Subcutaneous adipose tissue (tissue), 4 donors: ENCODE data around the gene GLYATL3. TPM values are rescaled to one million over a fixed set of nuclear protein-coding genes. Genes with fewer than 3 reads are reported as not detected.

ENCODE experiments used
- total RNA-seq, 4 donors: library from RNA; depleted of rRNA; stranded (reverse); fragments of >200 nt; gene quantifications; one replicate each; pipeline ENCODE4 v1.1.0, GENCODE V29; 2016
- TF ChIP-seq, protein P1 (sequence below): fragments of 450-650 bp; IDR thresholded peaks from one replicate; pipeline ENCODE4 v1.5.1; 2016; ENCODE audit warnings: low read depth, mild to moderate bottlenecking, control low read depth, antibody characterized with exemption, moderate library complexity

The GLYATL3 gene
- total RNA-seq, 4 donors from 2014 or later = not detected

DNA sequence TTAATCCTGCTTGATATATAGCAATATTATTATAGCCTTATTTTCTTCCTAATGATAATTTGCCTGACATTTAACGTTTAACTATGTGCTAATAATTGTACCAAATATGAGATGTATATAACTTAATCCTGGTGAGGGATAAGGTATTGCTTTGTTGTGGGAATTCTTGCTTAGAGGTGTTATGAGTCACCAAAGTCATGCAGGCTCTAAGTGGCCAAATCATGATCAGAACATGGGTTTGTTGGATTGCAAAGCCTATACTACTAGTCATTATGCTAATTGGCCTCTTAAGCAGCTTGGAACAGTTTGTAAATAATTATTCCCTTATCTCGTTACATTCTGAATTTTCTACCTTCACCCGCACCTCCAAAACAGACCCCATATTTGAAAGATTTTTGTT, 28.8 kb downstream of the GLYATL3 start:
- TF ChIP-seq, protein P1, sequence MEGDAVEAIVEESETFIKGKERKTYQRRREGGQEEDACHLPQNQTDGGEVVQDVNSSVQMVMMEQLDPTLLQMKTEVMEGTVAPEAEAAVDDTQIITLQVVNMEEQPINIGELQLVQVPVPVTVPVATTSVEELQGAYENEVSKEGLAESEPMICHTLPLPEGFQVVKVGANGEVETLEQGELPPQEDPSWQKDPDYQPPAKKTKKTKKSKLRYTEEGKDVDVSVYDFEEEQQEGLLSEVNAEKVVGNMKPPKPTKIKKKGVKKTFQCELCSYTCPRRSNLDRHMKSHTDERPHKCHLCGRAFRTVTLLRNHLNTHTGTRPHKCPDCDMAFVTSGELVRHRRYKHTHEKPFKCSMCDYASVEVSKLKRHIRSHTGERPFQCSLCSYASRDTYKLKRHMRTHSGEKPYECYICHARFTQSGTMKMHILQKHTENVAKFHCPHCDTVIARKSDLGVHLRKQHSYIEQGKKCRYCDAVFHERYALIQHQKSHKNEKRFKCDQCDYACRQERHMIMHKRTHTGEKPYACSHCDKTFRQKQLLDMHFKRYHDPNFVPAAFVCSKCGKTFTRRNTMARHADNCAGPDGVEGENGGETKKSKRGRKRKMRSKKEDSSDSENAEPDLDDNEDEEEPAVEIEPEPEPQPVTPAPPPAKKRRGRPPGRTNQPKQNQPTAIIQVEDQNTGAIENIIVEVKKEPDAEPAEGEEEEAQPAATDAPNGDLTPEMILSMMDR = no peak

DNA sequence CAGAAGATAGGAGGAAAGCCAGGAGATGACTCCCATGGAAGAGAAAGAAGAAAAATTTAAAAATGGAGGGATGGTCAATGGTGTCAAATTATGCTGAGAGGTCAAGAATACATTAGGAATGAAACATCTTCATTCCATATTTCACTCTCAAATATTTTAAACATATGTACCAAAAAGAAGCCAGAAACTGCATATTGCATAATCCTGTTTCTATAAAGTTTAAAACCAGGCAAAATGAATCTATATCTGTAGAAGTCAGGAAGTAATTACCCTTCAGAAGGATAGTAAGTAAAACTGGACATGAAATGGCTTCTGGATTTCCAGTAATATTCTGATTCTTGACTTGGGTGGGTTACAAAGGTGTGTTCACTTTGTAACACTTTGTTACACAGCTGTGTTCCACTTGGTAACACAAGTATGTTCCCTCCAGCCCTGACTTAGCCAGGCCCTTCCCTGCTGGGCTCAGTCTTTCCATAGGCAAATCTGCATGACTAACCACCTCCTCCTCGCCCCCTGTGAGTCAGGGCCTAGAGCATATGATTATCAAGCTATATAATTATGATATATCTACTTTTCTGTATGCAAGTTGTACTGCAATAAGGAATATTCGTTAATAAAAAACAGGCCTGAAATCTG, 30.5 kb downstream of the GLYATL3 start:
- TF ChIP-seq, protein P1 = no peak

DNA sequence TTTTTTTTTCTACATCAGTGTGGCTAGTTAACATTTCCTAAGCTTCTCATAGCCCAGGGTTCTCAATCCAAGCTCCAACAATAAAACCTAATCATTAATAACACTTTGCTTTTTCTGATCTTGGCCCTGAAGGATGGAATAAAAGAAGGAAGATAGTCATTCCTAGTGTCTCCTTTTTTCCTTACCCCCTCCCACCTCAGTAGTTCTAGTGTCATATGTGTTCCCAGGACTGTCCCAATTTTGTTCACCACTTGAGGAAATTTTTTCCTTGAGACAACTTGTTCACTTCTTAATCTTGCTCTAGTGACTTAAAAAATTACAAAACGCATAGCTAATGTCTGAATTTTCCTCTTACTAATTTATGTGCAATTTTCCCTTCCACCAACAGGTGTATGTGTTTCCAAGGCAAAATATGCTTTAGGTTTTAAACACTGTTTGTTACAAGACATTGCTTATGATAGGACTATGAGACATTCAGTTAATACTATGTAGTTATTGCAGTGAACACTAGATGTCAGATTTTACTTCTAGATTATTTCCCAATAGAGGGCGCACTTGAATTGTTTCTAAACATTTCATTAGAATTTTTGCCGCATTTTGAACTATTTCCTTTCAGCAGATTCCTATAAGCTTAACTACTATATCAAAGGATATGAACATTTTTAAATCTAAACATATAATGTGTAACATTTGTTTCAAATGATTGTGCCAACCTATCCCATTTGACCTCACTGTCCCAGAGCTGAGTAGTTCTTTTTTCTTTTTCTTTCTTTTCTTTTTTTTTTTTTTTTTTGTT, 32.2 kb downstream of the GLYATL3 start:
- TF ChIP-seq, protein P1 = no peak

DNA sequence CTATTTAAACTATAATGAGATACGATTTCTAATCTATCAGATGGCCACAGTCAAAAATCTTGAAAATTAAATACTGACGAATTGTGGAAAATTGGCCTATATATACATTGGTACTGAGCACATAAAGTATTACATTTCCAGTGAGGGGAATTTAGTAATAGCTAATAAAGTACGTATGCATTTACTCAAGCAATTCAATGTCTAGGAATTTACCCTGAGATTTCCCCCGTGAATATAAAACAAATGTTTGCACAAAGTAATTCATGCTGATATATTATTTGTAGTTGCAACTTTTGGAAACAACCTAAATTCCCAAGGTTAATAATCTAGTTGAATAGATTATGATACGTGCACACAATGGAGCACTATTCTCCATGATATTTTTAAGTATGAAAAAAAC, 36.1 kb downstream of the GLYATL3 start:
- TF ChIP-seq, protein P1 = no peak

DNA sequence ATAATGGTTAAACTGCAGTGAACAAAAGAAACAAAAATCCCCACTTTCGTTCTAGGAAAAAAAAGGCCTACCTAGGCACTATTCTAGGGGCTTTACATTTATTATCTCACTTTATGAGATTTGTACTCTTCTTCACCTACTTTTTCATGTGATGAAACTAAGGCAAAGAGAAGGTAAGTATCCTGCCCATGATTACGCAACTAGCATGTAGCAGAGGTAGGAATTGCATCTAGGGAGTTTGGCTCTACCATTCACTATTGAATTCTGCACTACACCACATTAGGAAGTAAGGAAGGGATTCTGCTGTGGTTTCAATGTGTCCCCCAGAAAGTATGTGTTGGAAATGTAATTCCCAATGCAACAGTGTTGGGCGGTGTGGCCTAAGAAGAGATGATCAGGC, 39.4 kb downstream of the GLYATL3 start:
- TF ChIP-seq, protein P1 = no peak

DNA sequence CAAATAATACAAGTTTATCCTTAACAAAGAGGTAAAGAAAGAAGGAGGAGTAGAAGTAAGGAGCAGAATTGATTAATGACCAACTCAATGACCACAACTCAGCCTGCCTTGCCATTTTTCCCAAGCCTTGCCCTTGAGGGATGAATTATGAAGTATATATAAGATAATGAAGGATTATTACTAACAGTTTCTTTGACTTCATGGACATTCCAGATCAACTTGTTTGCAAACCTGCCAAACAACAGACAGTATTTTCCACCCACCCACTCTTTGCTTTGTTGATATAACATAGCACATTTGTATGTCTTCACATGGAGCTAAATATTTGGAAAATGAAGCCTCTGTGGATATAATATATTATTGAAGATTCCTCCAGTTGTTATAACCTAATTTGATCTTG, 40.9 kb downstream of the GLYATL3 start:
- TF ChIP-seq, protein P1 = no peak

DNA sequence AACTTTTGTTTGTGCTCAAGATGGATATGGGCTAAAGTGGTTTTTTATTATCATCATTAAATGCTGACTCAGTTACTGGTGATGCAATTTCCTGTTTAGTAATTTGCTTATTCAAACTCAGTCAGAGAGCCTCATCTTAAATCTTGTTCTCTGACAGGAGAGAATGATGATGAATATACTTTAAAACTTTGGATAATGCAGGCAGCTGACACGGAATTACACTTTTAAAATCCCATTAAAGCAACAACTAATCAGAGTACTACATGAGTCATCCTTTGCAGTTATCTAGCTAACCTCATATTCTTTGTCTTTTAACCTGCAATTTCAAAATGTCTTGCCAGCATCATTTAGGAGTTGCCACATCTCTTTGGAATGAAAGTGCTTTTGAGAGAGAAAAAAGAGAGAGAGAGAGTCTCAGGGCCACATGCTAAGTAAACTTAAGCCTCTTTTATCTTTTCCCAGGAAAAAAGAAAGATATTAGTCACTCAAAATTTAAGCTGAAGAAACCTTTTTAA, 41.5 kb downstream of the GLYATL3 start:
- TF ChIP-seq, protein P1 = no peak
